Vagina (tissue), 2 donors: ENCODE results near the gene CLCNKA.

ENCODE experiments used
- POLR2AphosphoS5 ChIP-seq, 2 donors: sonication (generic); formaldehyde crosslinking; IDR thresholded peaks; one replicate each; pipeline ENCODE4 v1.9.0; 2017; ENCODE audit warnings: antibody characterized with exemption in 2 of 2, mild to moderate bottlenecking in 2 of 2, low read depth in 1 of 2; ENCODE audit not compliant: insufficient read depth in 1 of 2
- TF ChIP-seq, protein P1 (sequence below), 3 experiments: fragments of 450-650 bp in 2 of 3; fragments of 200-600 bp in 1 of 3; sonication (generic) in 1 of 3; IDR thresholded peaks; one replicate each; pipeline ENCODE4 v1.5.1; 2017 to 2019; ENCODE audit warnings: antibody characterized with exemption in 3 of 3, mild to moderate bottlenecking in 2 of 3, moderate library complexity in 2 of 3

DNA sequence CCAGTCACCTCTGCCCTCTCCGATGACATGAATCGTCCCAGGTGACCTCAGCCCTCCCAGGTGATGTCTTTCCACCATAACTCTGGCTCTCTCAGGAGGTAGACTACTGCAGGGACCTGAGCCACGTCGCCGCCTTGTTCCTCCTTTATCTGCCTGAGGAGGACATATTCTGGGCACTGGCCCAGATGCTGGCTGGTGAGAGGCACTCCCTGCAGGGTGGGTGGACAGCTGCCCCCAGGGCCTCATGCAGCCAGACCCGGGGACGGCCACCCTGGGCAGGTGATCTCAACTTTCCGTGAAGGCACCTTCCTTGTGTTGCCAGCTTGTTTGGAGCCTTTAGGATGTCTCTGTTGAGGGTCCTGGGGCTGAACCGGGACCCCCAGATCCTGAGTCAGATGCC is 32.1 kb upstream of the CLCNKA start:
- TF ChIP-seq, protein P1, sequence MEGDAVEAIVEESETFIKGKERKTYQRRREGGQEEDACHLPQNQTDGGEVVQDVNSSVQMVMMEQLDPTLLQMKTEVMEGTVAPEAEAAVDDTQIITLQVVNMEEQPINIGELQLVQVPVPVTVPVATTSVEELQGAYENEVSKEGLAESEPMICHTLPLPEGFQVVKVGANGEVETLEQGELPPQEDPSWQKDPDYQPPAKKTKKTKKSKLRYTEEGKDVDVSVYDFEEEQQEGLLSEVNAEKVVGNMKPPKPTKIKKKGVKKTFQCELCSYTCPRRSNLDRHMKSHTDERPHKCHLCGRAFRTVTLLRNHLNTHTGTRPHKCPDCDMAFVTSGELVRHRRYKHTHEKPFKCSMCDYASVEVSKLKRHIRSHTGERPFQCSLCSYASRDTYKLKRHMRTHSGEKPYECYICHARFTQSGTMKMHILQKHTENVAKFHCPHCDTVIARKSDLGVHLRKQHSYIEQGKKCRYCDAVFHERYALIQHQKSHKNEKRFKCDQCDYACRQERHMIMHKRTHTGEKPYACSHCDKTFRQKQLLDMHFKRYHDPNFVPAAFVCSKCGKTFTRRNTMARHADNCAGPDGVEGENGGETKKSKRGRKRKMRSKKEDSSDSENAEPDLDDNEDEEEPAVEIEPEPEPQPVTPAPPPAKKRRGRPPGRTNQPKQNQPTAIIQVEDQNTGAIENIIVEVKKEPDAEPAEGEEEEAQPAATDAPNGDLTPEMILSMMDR (IDR thresholded peaks at IDR 0.05), result no peak
- TF ChIP-seq POLR2AphosphoS5 (IDR thresholded peaks at IDR 0.05; ENCODE audit: insufficient read depth in 1 of 2, low read depth in 1 of 2), result no peak
